ENCODE data around the gene AVL9. TPM values are rescaled to one million over a fixed set of nuclear protein-coding genes. Genes with fewer than 3 reads are reported as not detected.

AVL9 gene
- total RNA-seq, 4 donors from 2014 or later = 44.5 to 82.5 (median 52.5) TPM

DNA sequence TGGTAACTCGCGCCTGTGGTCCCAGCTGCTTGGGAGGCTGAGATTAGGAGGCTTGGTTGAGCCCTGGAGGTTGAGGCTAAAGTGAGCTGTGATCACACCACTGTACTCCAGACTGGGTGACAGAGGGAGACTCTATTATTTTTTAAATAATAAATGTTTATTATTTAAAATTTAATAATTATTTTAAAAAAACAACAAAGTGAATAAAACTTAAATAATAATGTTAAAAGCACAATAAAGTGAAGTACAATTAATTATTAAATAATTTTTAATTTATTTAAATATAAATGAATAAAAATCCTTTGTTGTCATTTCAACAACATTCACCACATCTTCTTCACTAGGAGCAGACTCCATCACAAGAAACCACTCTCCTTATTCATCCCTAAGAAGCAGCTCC is 64.8 kb downstream of the AVL9 start:
- no peak for DNase-seq
- H3K27ac ChIP-seq = no peak overlapping the region
- no peaks in the 10 kb centered on the region for H3K4me1 ChIP-seq
- H3K9me3 ChIP-seq = no peaks in the 10 kb centered on the region
- no peaks in the 10 kb centered on the region for H3K27me3 ChIP-seq
- H3K4me3 ChIP-seq = no peak overlapping the region
- TF ChIP-seq CTCF (IDR thresholded peaks at IDR 0.05) = no peak
- TF ChIP-seq POLR2A (IDR thresholded peaks at IDR 0.05) = no peak
- peaks cover 0 to 57% (median 0%) of the 10 kb centered on the region in 3 donors for H3K36me3 ChIP-seq

- no peaks in the 10 kb centered on the region for H3K4me1 ChIP-seq
- H3K4me3 ChIP-seq = no peak overlapping the region
- peaks cover 0 to 47% (median 0%) of the 10 kb centered on the region in 3 donors for H3K36me3 ChIP-seq
- no peaks in the 10 kb centered on the region for H3K9me3 ChIP-seq
- DNase-seq = no peak
- no peaks in the 10 kb centered on the region for H3K27me3 ChIP-seq
- no peak overlapping the region for H3K27ac ChIP-seq
- TF ChIP-seq POLR2A (IDR thresholded peaks at IDR 0.05) = no peak
- no peak for TF ChIP-seq CTCF (IDR thresholded peaks at IDR 0.05)
These were observed 66.3 kb downstream of the AVL9 start for GRCh38 chr7:32561613-32562012.

- Histone ChIP-seq H3K4me1 (peaks cover 0 to 10% (median 0%) of the 10 kb centered on the region in 4 donors), H3K9me3 (no peaks in the 10 kb centered on the region), H3K36me3 (peaks cover 0 to 28% (median 0%) of the 10 kb centered on the region in 3 donors), H3K27ac (no peak overlapping the region), H3K27me3 (no peaks in the 10 kb centered on the region), H3K4me3 (no peak overlapping the region)
- DNase-seq = no peak
- no peak for TF ChIP-seq CTCF (IDR thresholded peaks at IDR 0.05)
- TF ChIP-seq POLR2A (IDR thresholded peaks at IDR 0.05) = no peak
These were observed 69.3 kb downstream of the AVL9 start for GRCh38 chr7:32564542-32564941.

- H3K36me3 ChIP-seq = peaks cover 0 to 40% (median 0%) of the 10 kb centered on the region in 3 donors
- no peak for DNase-seq
- H3K27me3 ChIP-seq = no peaks in the 10 kb centered on the region
- peak overlapping the region in 1 of 4 donors; percentile 16 for H3K4me3 ChIP-seq
- TF ChIP-seq CTCF (IDR thresholded peaks at IDR 0.05) (no peak), POLR2A (IDR thresholded peaks at IDR 0.05) (no peak)
- no peaks in the 10 kb centered on the region for H3K9me3 ChIP-seq
- peak overlapping the region in 1 of 4 donors; percentile 37 for H3K27ac ChIP-seq
- peaks cover 0 to 10% (median 0%) of the 10 kb centered on the region in 4 donors for H3K4me1 ChIP-seq
These were observed 74.3 kb downstream of the AVL9 start for GRCh38 chr7:32569388-32570289.

DNA sequence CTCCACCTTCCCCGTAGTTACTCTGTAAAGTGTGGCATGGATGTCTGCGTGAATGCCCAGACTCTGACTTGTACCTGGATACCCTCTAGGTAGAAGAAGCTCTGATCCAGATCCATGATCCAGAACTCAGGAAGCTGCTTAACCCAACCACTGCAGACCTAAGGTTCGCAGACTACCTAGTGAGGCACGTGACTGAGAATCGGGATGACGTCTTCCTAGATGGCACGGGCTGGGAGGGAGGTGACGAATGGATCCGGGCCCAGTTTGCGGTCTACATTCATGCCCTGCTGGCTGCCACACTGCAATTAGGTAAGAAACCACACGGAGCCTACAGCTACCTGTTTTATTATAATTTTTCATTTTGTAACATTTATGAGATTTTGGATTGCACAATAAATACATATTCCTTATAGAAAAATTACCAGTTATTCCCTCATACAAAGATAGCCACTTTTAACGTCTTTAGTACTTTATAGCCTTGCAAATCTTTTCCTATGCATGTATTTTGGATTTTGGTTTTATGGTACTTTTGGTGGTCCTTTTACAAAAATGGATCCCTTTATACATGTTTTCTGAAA is 77.9 kb downstream of the AVL9 start:
- Histone ChIP-seq H3K27me3 (no peaks in the 10 kb centered on the region), H3K36me3 (peaks cover 0 to 71% (median 0%) of the 10 kb centered on the region in 3 donors), H3K27ac (no peak overlapping the region), H3K9me3 (no peaks in the 10 kb centered on the region), H3K4me1 (peaks cover 0 to 10% (median 0%) of the 10 kb centered on the region in 4 donors), H3K4me3 (no peak overlapping the region)
- TF ChIP-seq POLR2A (IDR thresholded peaks at IDR 0.05) = no peak
- no peak for TF ChIP-seq CTCF (IDR thresholded peaks at IDR 0.05)
- DNase-seq = no peak

Data from Peyer's patch (tissue), 4 donors.